OCI-LY1 (cell line): ENCODE results near the gene SLC25A4.

ENCODE experiments used
- H2AFZ ChIP-seq: fragments of 200-600 bp; sonication (generic), shearing (Covaris generic); 2 replicates; pipeline ENCODE4 v1.6.0; 2014; ENCODE audit warnings: antibody characterized with exemption, mild to moderate bottlenecking, low read length
- H3F3A ChIP-seq: fragments of 200-600 bp; sonication (generic), shearing (Covaris generic); 2 replicates; pipeline ENCODE4 v1.6.0; 2014; ENCODE audit warnings: mild to moderate bottlenecking, antibody characterized with exemption, low read length, moderate library complexity; ENCODE audit not compliant: insufficient read depth
- H3K27ac ChIP-seq: fragments of 200-600 bp; sonication (generic); 2 replicates; pipeline ENCODE4 v1.5.1; 2014; ENCODE audit warnings: low read length, mixed run types, mild to moderate bottlenecking, low read depth; ENCODE audit not compliant: poor library complexity, severe bottlenecking
- H3K27me3 ChIP-seq: fragments of 200-600 bp; sonication (generic); 2 replicates; pipeline ENCODE4 v1.6.0; 2014; ENCODE audit warnings: antibody characterized with exemption, mild to moderate bottlenecking, low read length, moderate library complexity; ENCODE audit not compliant: insufficient read depth
- H3K36me3 ChIP-seq: fragments of 200-600 bp; sonication (generic); 2 replicates; pipeline ENCODE4 v1.6.1; 2014; ENCODE audit warnings: mild to moderate bottlenecking, antibody characterized with exemption, low read length, moderate library complexity, mixed read lengths; ENCODE audit not compliant: insufficient read depth
- H3K4me1 ChIP-seq: fragments of 200-600 bp; sonication (generic); 2 replicates; pipeline ENCODE4 v1.5.1; 2014; ENCODE audit warnings: mild to moderate bottlenecking, low read length, moderate library complexity; ENCODE audit not compliant: insufficient read depth, severe bottlenecking
- H3K4me2 ChIP-seq: fragments of 200-600 bp; sonication (generic), shearing (Covaris generic); 2 replicates; pipeline ENCODE4 v1.6.1; 2014; ENCODE audit warnings: low read length
- H3K4me3 ChIP-seq: fragments of 200-600 bp; sonication (generic); 2 replicates; pipeline ENCODE4 v1.5.1; 2014; ENCODE audit warnings: low read length, low read depth, mild to moderate bottlenecking, mixed read lengths; ENCODE audit not compliant: poor library complexity, severe bottlenecking
- H3K79me2 ChIP-seq: fragments of 200-600 bp; shearing (Covaris generic); 2 replicates; pipeline ENCODE4 v1.6.1; 2016; ENCODE audit warnings: mixed run types, low read length, mixed read lengths; ENCODE audit not compliant: insufficient read depth
- H3K9ac ChIP-seq: fragments of 200-600 bp; sonication (generic), shearing (Covaris generic); 2 replicates; pipeline ENCODE4 v1.6.1; 2014; ENCODE audit warnings: mild to moderate bottlenecking, low read length, mixed read lengths
- H3K9me2 ChIP-seq: fragments of 200-600 bp; sonication (generic), shearing (Covaris generic); 2 replicates; pipeline ENCODE4 v1.6.1; 2014; ENCODE audit warnings: low read depth, mild to moderate bottlenecking, low read length, mixed read lengths
- H3K9me3 ChIP-seq: fragments of 200-600 bp; shearing (Covaris generic); 2 replicates; pipeline ENCODE4 v1.6.1; 2014; ENCODE audit warnings: low read length, mixed read lengths
- H4K20me1 ChIP-seq: fragments of 200-600 bp; sonication (generic), shearing (Covaris generic); 2 replicates; pipeline ENCODE4 v1.6.0; 2016; ENCODE audit warnings: mild to moderate bottlenecking, low read length; ENCODE audit not compliant: insufficient read depth
- CTCF ChIP-seq: fragments of 200-600 bp; sonication (generic), shearing (Covaris generic); IDR thresholded peaks from 2 replicates; pipeline ENCODE4 v1.5.1; 2017; ENCODE audit warnings: mild to moderate bottlenecking, antibody characterized with exemption, low read length, moderate library complexity, mixed read lengths
- EZH2 ChIP-seq: fragments of 200-600 bp; sonication (generic), shearing (Covaris generic); IDR thresholded peaks from 2 replicates; pipeline ENCODE4 v1.8.0; 2017; ENCODE audit warnings: borderline replicate concordance, mixed run types, mild to moderate bottlenecking, antibody characterized with exemption, low read length, moderate library complexity, mixed read lengths

The SLC25A4 gene

GRCh38 chr4:185183622-185184281, 40.7 kb downstream of the SLC25A4 start:
- Histone ChIP-seq H3K4me1 (peaks cover 21% of the 10 kb centered on the region), H3K36me3 (peaks cover 30% of the 10 kb centered on the region), H3K27ac (peak overlapping the region; percentile 71), H4K20me1 (no peaks in the 10 kb centered on the region), H2AFZ (no peak overlapping the region), H3K9me3 (no peaks in the 10 kb centered on the region), H3K9me2 (no peaks in the 10 kb centered on the region), H3K27me3 (no peaks in the 10 kb centered on the region), H3F3A (peaks cover 5% of the 10 kb centered on the region; the same call in 1 of the 2 replicates), H3K9ac (no peak overlapping the region), H3K4me2 (no peak overlapping the region; the same call in 1 of the 2 replicates), H3K79me2 (peaks cover 59% of the 10 kb centered on the region), H3K4me3 (no peak overlapping the region)
- TF ChIP-seq CTCF (peak; percentile 82), EZH2 (no peak)

DNA sequence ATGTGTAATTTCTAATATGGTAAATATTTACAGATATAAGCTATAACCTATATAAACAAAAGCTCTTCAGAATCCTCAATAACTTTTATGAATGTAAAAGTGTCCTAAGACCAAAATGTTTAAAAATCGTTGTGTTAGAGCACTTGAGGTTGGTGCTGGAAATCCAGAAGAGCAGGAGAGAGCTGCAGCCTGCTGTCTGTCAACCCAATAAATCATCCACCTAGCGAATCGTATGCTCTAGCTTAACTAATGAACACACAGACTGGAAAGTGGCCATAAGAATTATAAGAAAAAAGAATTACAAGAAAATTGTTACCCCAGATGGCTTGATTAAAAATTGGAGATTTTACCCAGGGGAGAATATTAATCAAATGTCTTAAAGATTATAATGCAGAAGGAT, 43.7 kb downstream of the SLC25A4 start:
- TF ChIP-seq EZH2 (no peak), CTCF (no peak)
- Histone ChIP-seq H3K9me3 (no peaks in the 10 kb centered on the region), H3F3A (peaks cover 5% of the 10 kb centered on the region; the same call in 1 of the 2 replicates), H3K79me2 (peaks cover 46% of the 10 kb centered on the region), H3K9me2 (no peaks in the 10 kb centered on the region), H3K27ac (no peak overlapping the region), H3K27me3 (no peaks in the 10 kb centered on the region), H4K20me1 (no peaks in the 10 kb centered on the region), H3K9ac (no peak overlapping the region), H2AFZ (no peak overlapping the region), H3K36me3 (peaks cover 43% of the 10 kb centered on the region), H3K4me1 (peaks cover 45% of the 10 kb centered on the region), H3K4me2 (no peak overlapping the region), H3K4me3 (no peak overlapping the region)

GRCh38 chr4:185189606-185190305, 46.7 kb downstream of the SLC25A4 start:
- Histone ChIP-seq H3K4me3 (no peak overlapping the region), H3K79me2 (peaks cover 43% of the 10 kb centered on the region), H3K27ac (peak overlapping the region; percentile 38), H3K9me2 (no peaks in the 10 kb centered on the region), H4K20me1 (no peaks in the 10 kb centered on the region), H3K27me3 (no peaks in the 10 kb centered on the region), H3K9ac (no peak overlapping the region), H3K4me2 (peak overlapping the region; percentile 9; the same call in 1 of the 2 replicates), H3K4me1 (peaks cover 44% of the 10 kb centered on the region), H3K36me3 (peaks cover 33% of the 10 kb centered on the region), H2AFZ (no peak overlapping the region), H3F3A (no peaks in the 10 kb centered on the region), H3K9me3 (no peaks in the 10 kb centered on the region)
- no peak for TF ChIP-seq EZH2
- TF ChIP-seq CTCF = no peak
